SKM-1 treated with dmso at 0.1 percent for 144 hours (cell line): ENCODE data around the gene MANBA.
"Not testable (repeated sequence)": the region's sequence is repeated elsewhere in the genome, so short reads cannot be mapped to it uniquely, and the experiment has no call there.

ENCODE experiments used
- DNase-seq: peaks from one replicate; lab custom pipeline; 2025; ENCODE audit not compliant: unreplicated experiment; lab: John Stamatoyannopoulos, UW

Gene MANBA

DNA sequence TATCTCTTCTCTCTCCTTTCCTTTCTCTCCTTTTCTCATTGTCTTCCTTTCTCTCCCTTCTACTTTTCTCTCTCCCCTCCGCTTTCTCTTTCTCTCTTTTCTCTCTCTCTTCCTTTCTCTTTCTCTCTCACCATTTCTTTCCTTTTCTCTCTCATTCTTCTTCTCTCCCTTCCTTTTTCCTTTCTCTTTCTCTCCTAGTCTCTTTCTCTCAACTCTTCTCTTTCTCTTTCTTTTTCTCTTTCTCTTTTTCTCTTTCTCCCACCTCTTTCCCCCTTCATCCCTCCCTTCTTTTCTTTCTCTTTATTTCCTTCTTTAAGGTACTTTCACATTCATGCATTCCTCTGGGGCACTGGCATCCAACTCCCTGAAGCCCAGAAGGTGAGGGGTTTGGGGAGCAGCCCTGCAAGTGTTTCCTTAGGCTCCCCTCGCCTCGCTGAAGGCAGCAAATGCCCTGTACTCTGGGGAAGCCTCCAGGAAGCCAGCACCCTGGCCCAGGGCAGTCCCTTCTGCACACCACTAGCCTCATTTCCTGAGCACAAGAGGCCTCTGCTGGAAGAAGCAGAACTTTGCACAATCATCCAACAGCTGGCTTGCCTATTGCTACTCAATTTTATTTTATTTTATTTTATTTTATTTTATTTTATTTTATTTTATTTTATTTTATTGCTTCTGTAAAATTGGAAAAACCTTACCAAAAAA is 135.4 kb downstream of the MANBA start:
- peak; percentile 74 for DNase-seq

GRCh38 chr4:102624505-102624904 is 136.3 kb downstream of the MANBA start:
- DNase-seq, result no peak

DNA sequence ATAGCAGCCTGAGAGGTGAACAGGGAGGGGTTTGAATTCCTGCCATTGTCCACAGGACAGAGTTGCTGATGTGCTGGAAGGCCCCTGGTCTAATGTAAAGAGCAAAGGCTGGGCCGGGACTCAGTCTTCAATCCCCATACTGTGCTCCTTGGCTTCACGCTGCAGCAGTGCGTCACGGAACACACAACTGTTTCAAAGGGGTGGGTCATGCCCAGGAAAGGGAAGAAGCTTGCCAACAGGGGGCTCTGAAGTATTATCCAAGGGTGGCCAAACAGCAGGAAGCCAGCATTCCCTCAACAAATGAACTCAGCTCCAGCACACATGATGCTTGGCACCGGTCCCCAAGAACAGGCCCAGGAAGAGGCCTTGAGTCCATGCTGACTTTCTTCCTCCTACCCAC is 137.1 kb downstream of the MANBA start:
- no peak for DNase-seq

DNA sequence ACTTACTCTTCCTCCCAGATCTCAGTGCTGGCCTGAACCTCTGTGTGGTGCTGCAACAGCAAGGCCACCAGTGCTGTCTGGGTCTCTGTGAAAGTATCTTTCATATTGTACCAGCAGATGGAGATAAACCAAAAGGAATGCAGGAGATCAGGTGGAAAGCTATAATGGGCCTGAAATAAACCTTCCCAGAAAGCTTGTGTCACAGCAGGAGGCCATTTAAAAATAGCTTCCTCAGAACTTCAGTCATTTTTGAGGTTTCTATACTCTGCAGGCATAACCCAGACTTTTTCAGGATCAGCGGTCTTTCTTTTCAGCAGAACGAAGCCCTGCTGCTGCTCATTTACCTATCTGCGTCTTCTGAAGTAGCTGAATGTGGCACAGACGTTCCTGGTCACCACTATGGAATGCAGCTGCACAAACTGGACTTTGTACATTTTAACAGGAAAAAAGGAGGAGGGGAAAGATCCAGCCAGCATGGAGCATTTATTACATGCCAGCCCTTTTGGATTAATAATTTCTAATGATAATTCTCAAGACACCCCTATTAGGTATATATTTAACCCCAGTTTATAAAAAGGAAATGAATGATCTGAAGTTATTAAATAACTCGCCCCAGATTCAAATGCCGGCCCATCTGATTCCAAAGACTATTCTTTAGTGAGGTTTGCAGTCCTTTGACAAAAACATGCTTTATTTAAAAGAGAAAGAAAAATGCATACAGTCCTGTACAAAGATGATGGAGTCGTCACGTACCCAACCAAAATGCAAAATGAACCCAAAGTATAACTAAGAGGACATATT is 139.9 kb downstream of the MANBA start:
- peak; percentile 44 for DNase-seq

DNA sequence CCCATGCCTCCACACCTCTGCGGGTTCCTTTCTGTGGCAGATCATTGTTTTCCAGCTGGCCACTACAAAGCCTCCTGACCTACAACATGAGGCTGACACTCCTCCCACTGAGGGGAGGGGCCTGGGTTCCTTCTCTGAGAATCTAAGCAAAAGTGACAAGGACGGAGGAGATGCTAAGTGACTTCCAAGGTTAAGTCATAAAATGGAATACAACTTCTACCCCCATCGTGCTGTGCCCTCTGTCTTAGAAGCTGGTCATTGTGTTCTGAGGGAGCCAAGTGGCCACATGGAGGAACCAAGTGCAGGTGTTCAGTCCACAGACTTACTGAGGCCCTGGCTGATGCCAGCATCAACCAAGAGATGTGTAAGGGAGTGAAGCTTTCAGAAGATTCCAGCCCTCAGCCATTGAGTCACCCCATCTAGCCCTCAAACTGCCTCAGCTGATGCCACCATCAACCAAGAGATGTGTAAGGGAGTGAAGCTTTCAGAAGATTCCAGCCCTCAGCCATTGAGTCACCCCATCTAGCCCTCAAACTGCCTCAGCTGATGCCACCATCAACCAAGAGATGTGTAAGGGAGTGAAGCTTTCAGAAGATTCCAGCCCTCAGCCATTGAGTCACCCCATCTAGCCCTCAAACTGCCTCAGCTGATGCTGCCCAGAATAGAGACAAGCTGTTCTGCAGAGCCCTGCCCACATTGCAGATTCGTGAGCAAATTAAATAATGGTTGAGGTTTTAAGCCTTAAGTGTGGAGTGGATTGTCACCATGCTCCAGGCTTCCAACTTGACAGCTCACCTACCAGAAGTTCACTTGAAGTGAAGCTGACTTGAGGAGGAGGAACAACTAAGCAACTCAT is 140.8 kb downstream of the MANBA start:
- DNase-seq, result not testable (repeated sequence)

DNA sequence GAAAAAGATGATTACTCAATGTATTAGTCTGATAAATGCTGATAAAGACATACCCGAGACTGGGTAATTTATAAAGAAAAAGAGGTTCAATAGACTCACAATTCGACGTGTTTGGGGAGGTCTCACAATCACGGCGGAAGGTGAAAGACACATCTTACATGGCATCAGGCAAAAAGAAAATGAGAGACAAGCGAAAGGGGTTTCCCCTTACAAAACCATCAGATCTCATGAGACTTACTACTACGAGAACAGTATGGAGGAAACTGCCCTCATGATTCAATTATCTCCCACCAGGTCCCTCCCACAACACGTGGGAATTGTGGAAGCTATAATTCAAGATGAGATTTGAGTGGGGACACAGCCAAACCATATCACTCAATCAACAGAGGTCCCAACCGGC is 141.7 kb downstream of the MANBA start:
- DNase-seq, result not testable (repeated sequence)

DNA sequence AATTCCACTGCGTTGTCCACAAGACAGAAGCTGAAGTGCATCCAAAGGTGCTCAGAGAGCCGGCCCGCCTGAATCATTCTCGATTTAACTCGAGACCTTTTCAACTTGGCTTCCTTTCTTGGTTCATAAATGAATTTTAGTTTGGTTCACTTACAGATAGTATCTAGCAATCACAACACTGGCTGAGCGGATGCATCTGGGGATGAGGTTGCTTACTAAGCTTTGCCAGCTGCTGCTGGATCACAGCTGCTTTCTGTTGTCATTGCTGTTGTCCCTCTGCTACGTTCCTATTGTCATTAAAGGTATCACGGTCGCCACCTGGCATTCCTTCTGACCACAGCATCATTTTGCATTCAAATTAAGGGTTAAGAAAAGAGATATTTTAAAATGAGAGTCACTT is 144.1 kb downstream of the MANBA start:
- no peak for DNase-seq

- DNase-seq, result no peak
These were observed 146.0 kb downstream of the MANBA start for GRCh38 chr4:102614801-102615200.

DNA sequence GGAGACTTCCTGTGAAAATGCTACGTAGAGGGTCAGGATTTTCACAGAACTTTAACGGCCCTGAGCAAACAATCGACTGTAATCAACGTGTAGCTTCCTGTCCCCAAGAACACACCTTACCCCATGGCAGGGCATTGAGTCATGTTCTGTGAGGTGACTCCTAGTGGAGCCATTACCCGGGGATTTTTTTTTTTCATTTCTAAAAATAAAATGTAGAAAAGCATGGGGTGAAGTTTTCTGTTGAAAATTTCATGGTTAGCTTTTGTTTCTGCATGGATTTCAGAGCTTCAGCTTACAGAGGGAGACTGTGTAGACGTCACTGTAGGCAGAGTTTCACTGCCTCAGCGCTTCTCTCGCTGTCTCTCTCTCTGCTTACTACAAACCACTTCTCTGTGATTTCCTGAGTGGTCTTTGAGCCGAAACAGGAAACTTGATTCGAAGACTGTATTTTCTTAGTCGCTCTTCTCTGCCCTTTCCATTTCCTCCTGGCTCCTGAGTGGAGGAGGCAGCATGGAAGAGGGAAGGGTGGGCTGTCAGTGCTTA is 147.9 kb downstream of the MANBA start:
- no peak for DNase-seq

DNA sequence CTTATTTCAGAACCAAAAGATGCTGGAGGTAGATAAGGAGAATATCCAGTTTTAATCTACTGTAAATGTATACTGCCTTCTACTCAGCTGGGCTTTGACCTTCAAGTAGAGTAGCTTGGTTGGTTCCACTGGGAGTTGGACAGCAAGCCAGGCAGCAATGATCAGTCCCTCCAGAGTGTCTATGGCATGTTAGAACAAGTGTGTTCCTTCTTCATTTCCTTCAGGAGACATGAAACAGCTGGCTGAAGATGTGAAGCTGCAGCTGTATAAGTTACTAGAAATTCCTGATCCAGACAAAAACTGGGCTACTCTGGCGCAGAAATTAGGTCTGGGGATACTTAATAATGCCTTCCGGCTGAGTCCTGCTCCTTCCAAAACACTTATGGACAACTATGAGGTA is 148.6 kb downstream of the MANBA start:
- DNase-seq, result no peak

- no peak for DNase-seq
These were observed 150.3 kb downstream of the MANBA start for GRCh38 chr4:102610476-102610875.

- DNase-seq, result no peak
These were observed 150.8 kb downstream of the MANBA start for GRCh38 chr4:102610007-102610406.

DNA sequence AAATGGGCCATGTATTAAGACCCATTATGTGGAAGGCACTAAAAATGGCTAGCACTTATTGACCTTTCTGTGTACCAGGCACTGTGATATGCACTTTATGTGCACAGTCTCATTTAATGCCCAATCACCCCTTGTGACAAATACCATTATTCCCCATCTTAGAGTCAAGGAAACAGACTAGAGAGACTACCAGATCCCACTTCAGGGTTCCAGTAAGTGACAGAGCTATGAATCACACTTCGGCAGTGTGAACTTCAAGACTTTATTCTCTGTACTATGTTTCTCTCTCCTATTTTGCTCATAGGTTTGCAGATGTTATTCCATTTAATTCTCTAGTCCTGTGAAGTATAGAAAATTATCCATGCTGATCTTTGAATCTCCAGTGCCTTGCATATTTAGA is 152.6 kb downstream of the MANBA start:
- no peak for DNase-seq

DNA sequence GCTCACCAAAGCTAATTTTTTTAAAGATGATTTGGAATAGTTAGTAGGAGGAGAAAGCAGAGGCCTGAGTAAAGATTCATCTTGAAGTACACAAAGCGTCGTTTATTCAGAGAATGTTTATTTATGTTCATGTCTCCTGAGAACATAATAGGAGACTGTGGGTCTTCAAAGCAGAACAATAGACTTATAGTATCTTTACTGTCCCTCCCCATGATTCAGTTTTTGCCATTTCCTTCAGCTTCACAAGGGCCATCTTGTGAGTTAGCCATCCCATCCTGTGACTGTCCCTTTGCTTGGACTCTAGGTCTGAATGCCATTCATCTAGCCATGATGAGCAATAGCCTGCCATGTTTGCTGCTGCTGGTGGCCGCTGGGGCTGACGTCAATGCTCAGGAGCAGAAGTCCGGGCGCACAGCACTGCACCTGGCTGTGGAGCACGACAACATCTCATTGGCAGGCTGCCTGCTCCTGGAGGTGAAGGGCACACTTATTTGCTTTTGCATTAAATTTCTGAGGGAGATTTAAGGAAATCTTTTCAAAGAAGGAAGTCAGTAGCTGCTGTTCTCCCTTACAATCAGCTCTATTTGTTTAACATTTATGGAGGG is 153.8 kb downstream of the MANBA start:
- no peak for DNase-seq

- DNase-seq, result no peak
These were observed 154.5 kb downstream of the MANBA start for GRCh38 chr4:102606261-102606660.

GRCh38 chr4:102604222-102604940 is 156.4 kb downstream of the MANBA start:
- no peak for DNase-seq

DNA sequence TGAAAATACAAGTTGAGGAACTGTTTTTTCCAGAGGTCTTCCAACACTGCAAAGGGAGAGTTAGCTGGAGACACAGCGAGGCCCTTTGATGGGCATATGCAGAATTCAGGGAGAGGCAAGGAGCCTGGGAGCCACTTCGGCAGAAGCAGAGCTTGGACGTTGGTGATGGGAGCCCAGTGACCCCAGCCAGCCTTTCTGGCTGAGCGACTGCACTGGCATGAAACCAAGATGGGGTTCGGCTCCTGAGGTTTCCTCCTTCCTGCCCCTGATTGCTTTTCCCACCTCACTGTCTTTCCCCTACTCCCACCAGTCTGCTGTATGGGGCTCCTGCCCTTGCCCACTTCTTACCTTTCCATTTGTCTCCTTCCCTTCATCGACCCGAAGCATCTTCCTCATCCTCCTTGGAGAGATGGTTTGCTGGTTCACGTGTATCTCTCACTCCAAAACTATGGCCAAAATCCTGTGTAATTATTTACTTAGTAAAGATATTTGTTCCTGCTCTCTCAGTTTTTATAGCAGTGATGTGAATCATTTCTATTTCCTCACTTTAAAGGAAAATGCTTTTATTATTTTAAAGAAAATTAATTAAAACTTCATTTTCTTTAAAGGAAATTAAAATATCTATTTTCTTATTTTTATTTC is 159.1 kb downstream of the MANBA start:
- DNase-seq, result no peak

DNA sequence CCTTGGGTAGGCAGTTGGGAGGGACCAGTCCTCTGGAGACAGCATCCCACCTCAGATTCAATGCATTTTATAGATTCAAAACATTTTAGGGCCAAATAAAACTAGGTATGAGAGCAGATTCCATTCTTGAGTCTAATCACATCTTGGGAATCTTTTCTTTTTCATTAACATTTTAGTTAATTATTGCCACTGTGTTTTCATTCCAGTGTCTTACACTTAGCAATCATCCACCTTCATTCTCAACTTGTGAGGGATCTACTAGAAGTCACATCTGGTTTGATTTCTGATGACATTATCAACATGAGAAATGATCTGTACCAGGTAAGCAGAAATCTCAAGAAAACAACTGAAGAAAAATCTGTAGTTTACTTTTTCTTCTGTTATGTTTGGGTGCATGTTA is 160.1 kb downstream of the MANBA start:
- no peak for DNase-seq

DNA sequence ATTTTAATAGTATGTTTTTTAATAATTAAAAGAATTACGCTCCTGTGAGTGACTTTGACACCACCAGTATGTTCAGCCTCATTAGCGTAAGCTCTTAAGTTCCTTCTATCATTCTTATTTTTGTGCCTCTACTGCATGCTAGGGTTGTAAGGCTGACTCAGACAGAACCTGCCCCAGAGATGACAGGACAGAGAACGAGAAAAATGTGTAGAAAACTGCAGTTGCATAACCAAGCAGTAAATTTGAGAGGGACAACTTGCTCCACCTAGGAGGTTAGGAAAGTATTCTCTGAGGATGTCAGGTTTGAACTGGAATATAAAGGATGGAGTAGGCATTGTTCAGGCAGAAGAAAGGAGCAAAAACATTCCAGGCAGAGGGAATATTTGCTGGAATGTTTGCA is 160.9 kb downstream of the MANBA start:
- DNase-seq, result no peak

DNA sequence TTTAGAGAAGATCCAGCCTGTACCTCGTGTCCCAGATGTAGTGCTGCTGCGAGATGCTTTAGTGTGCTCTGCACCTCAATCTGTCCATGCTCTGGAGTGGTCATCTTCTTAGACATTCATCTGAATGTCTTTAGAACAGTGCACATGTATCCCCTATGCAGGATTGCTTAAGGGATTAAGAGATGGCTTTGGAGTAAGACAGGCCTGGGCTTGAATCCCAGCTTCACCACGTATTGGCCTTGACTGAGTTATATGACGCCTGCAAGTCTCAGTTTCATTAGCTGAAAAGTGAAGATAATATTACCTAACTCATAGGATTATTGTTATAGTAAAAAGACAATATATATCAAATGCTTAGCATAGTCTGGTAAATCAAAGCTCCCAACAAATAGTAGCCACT is 161.3 kb downstream of the MANBA start:
- DNase-seq, result no peak
